Measurements from ENCODE around the gene MCC.
"Not testable (repeated sequence)": the region's sequence is repeated elsewhere in the genome, so short reads cannot be mapped to it uniquely, and the experiment has no call there.

- not testable (repeated sequence) for TF ChIP-seq POLR2A, CTCF (IDR thresholded peaks at IDR 0.05)
These were observed 414.6 kb downstream of the MCC start for GRCh38 chr5:113073629-113074034.
